IMR-90 (cell line): ENCODE data around the gene RNF133. TPM values are rescaled to one million over a fixed set of nuclear protein-coding genes. Genes with fewer than 3 reads are reported as not detected.

ENCODE experiments used
- ATAC-seq: fragments of 200-7000 bp; cut with Tn5 transposase; 2 replicates; pipeline ENCODE4 v1.9.1; 2020; ENCODE audit warnings: low read depth, mild to moderate bottlenecking, moderate library complexity
- BruUV-seq: library from RNA; stranded (reverse); fragments of 400-500 nt; replicated peaks from 2 replicates; lab custom pipeline; 2021; lab: Mats Ljungman, UMichigan
- CTCF ChIA-PET: fragments of 300-600 bp; formaldehyde crosslinking; extraction: SDS; loops from one replicate; lab custom pipeline; 2021; ENCODE audit warnings: antibody characterized with exemption; lab: Yijun Ruan, JAX
- POLR2A ChIA-PET: fragments of 300-600 bp; sonication (Branson Sonifier 250); formaldehyde crosslinking; loops from one replicate; lab custom pipeline; 2022; ENCODE audit warnings: antibody characterized with exemption; ENCODE audit not compliant: unreplicated experiment; lab: Charles Lee
- DNase-seq: peaks from one replicate; pipeline ENCODE4 v3.0.0; 2013
- H2AFZ ChIP-seq: replicated peaks from 2 replicates; pipeline ENCODE3; 2013; ENCODE audit warnings: low read length, mild to moderate bottlenecking; ENCODE audit not compliant: poor library complexity
- H2AK5ac ChIP-seq: 2 replicates; pipeline ENCODE4 v1.6.1; 2013; ENCODE audit warnings: low read depth, low read length, inconsistent platforms
- H2AK9ac ChIP-seq: replicated peaks from 2 replicates; pipeline ENCODE3; 2013; ENCODE audit warnings: mild to moderate bottlenecking, low read depth, low read length, moderate library complexity; ENCODE audit not compliant: poor library complexity
- H2BK120ac ChIP-seq: 2 replicates; pipeline ENCODE4 v1.6.1; 2013; ENCODE audit warnings: low read depth, low read length, inconsistent platforms
- H2BK15ac ChIP-seq: 3 replicates; pipeline ENCODE4 v1.6.1; 2013; ENCODE audit warnings: low read depth, low read length, inconsistent platforms
- H2BK20ac ChIP-seq: 2 replicates; pipeline ENCODE4 v1.6.1; 2013; ENCODE audit warnings: low read depth, mild to moderate bottlenecking, inconsistent platforms, low read length, moderate library complexity
- H2BK5ac ChIP-seq: 2 replicates; pipeline ENCODE4 v1.6.1; 2013; ENCODE audit warnings: mild to moderate bottlenecking, low read depth, low read length, inconsistent platforms; ENCODE audit not compliant: poor library complexity, severe bottlenecking
- H3K14ac ChIP-seq: replicated peaks from 2 replicates; pipeline ENCODE4 v1.6.1; 2013; ENCODE audit warnings: low read depth, low read length, inconsistent platforms
- H3K18ac ChIP-seq: 2 replicates; pipeline ENCODE4 v1.6.1; 2013; ENCODE audit warnings: low read depth, low read length, control low read depth
- H3K23ac ChIP-seq: 2 replicates; pipeline ENCODE4 v1.6.1; 2013; ENCODE audit warnings: low read depth, low read length, inconsistent platforms
- H3K27ac ChIP-seq: 2 replicates; pipeline ENCODE4 v1.5.1; 2013; ENCODE audit warnings: mild to moderate bottlenecking, control low read depth, low read length; ENCODE audit not compliant: insufficient read depth
- H3K27me3 ChIP-seq: 2 replicates; pipeline ENCODE4 v1.6.1; 2013; ENCODE audit warnings: low read length; ENCODE audit not compliant: control insufficient read depth, insufficient read depth
- H3K36me3 ChIP-seq: 2 replicates; pipeline ENCODE4 v1.6.1; 2013; ENCODE audit warnings: low read length, mixed read lengths; ENCODE audit not compliant: control insufficient read depth, insufficient read depth
- H3K4ac ChIP-seq: 2 replicates; pipeline ENCODE4 v1.6.1; 2013; ENCODE audit warnings: low read depth, low read length, inconsistent platforms
- H3K4me1 ChIP-seq: 2 replicates; pipeline ENCODE4 v1.6.1; 2013; ENCODE audit warnings: low read length, mixed read lengths; ENCODE audit not compliant: control insufficient read depth, insufficient read depth
- H3K4me2 ChIP-seq: 2 replicates; pipeline ENCODE4 v1.6.1; 2013; ENCODE audit warnings: low read depth, mild to moderate bottlenecking, control low read depth, low read length, moderate library complexity
- H3K4me3 ChIP-seq: 2 replicates; pipeline ENCODE4 v1.5.1; 2013; ENCODE audit warnings: low read depth, mild to moderate bottlenecking, control low read depth, low read length, moderate library complexity; ENCODE audit not compliant: insufficient read depth
- H3K56ac ChIP-seq: 2 replicates; pipeline ENCODE4 v1.6.1; 2013; ENCODE audit warnings: low read length, inconsistent platforms; ENCODE audit not compliant: insufficient read depth; ENCODE audit errors: extremely low read depth
- H3K79me1 ChIP-seq, 2 experiments: 2 replicates each; pipeline ENCODE4 v1.6.1; 2013; ENCODE audit warnings: low read length in 2 of 2, inconsistent platforms in 1 of 2, low read depth in 1 of 2
- H3K9ac ChIP-seq: 2 replicates; pipeline ENCODE4 v1.6.1; 2013; ENCODE audit warnings: low read depth, low read length, control low read depth
- H3K9me1 ChIP-seq: 2 replicates; pipeline ENCODE4 v1.6.1; 2013; ENCODE audit warnings: low read length, inconsistent platforms; ENCODE audit not compliant: insufficient read depth
- H3K9me3 ChIP-seq: 2 replicates; pipeline ENCODE4 v1.6.1; 2013; ENCODE audit warnings: low read length; ENCODE audit not compliant: control insufficient read depth, insufficient read depth
- H4K20me1 ChIP-seq: 2 replicates; pipeline ENCODE4 v1.6.1; 2013; ENCODE audit warnings: low read length, inconsistent platforms; ENCODE audit not compliant: insufficient read depth
- H4K5ac ChIP-seq: 2 replicates; pipeline ENCODE4 v1.6.1; 2013; ENCODE audit warnings: mild to moderate bottlenecking, low read depth, low read length, control low read depth
- H4K8ac ChIP-seq, 2 experiments: 2 replicates each; pipeline ENCODE4 v1.6.1; 2013; ENCODE audit warnings: low read depth in 2 of 2, low read length in 2 of 2, control low read depth in 1 of 2, inconsistent platforms in 1 of 2
- H4K91ac ChIP-seq: 2 replicates; pipeline ENCODE4 v1.6.1; 2013; ENCODE audit warnings: low read depth, low read length, inconsistent platforms; ENCODE audit not compliant: insufficient read depth
- BHLHE40 ChIP-seq: fragments of 150-350 bp; IDR thresholded peaks from 2 replicates; pipeline ENCODE4 v1.6.1; 2016; ENCODE audit warnings: mild to moderate bottlenecking, low read depth, low read length
- CEBPB ChIP-seq: IDR thresholded peaks from 2 replicates; pipeline ENCODE4 v1.6.1; 2012; ENCODE audit warnings: low read depth, low read length, improper control_type of control experiment
- CHD1 ChIP-seq: IDR thresholded peaks from 2 replicates; pipeline ENCODE4 v1.6.1; 2012; ENCODE audit warnings: low read depth, low read length, improper control_type of control experiment
- FOS ChIP-seq: fragments of 150-350 bp; IDR thresholded peaks from 2 replicates; pipeline ENCODE4 v1.6.1; 2016; ENCODE audit warnings: low read depth, low read length
- MAFK ChIP-seq: IDR thresholded peaks from 2 replicates; pipeline ENCODE4 v1.6.1; 2012; ENCODE audit warnings: low read depth, low read length, improper control_type of control experiment
- MXI1 ChIP-seq: IDR thresholded peaks from 2 replicates; pipeline ENCODE4 v1.6.1; 2012; ENCODE audit warnings: low read depth, mild to moderate bottlenecking, low read length, moderate library complexity, borderline replicate concordance
- WGBS, 2 experiments: methylation state at CpG; one replicate each; pipeline versions ENCODE4 v1.1.5 to v1.1.7; 2013; ENCODE audit warnings: missing lambda C conversion rate in 2 of 2; ENCODE audit not compliant: insufficient read length in 1 of 2; ENCODE audit errors: extremely low coverage in 2 of 2; 5-methylcytosine and 5-hydroxymethylcytosine counted together
- dilution Hi-C: fragments of 300-500 bp; cut with HindIII; formaldehyde crosslinking; loops from one replicate; pipeline ENCODE4 v1.14.3; 2018; ENCODE audit warnings: low sequenced_read_pairs; ENCODE audit not compliant: unreplicated experiment
- in situ Hi-C: fragments of 300-500 bp; cut with MboI; formaldehyde crosslinking; loops from 3 replicates; pipeline ENCODE4 v1.14.3; 2019; ENCODE audit warnings: low sequenced_read_pairs, inconsistent platforms, mixed read lengths
- intact Hi-C: fragments of 100-400 bp; cut with micrococcal nuclease; formaldehyde crosslinking; loops from 2 replicates; pipeline ENCODE4 v1.10.0; 2022
- polyA plus RNA-seq, 3 experiments: library from polyadenylated mRNA; depleted of rRNA; stranded (reverse); fragments of >200 nt; gene quantifications; 2 replicates each; pipeline ENCODE4 v1.2.3, GENCODE V29; 2012; ENCODE audit warnings: low replicate concordance in 1 of 3
- total RNA-seq: library from RNA; depleted of rRNA; stranded (reverse); fragments of >200 nt; gene quantifications from 2 replicates; pipeline ENCODE4 v1.2.3, GENCODE V29; 2012
- TF ChIP-seq, protein P1 (sequence below): fragments of 150-350 bp; IDR thresholded peaks from 2 replicates; pipeline ENCODE4 v1.6.1; 2016; ENCODE audit warnings: low read depth, mild to moderate bottlenecking, low read length, moderate library complexity, borderline replicate concordance

Gene RNF133
- total and polyA plus RNA-seq, 2 of the 4 experiments (the other 2 are of a cell fraction) = not detected

DNA sequence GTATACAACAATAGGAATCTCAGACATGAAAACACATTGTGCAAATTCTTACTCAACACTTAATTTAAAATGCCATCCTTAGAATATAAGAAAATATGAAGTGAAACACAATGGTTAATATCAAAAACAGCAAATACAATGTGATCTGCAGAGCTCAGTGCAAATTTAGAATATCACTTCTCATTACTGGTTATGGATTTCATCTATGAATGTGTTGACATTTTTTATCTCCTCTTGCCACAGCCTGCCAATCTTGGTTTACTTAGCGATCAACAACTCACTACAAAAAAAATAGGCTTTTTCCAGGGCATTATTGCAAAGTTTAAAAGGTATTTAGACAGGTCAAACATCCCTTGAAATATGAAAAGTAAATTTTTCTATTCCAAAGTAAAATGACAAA, 28.8 kb upstream of the RNF133 start:
- Histone ChIP-seq H2BK5ac (no peak overlapping the region), H4K91ac (no peak overlapping the region), H4K5ac (no peak overlapping the region), H4K20me1 (no peaks in the 10 kb centered on the region), H3K36me3 (no peaks in the 10 kb centered on the region), H3K4me2 (no peak overlapping the region), H3K56ac (no peak overlapping the region), H4K8ac (no peak overlapping the region), H3K9me1 (no peaks in the 10 kb centered on the region), H3K14ac (no peak overlapping the region), H2AFZ (no peak overlapping the region), H3K27me3 (no peaks in the 10 kb centered on the region), H3K18ac (no peak overlapping the region), H3K9ac (no peak overlapping the region), H3K79me1 (no peaks in the 10 kb centered on the region), H3K23ac (no peak overlapping the region), H2BK20ac (no peak overlapping the region), H3K4ac (no peak overlapping the region), H2AK5ac (no peak overlapping the region), H2BK120ac (no peak overlapping the region), H2BK15ac (no peak overlapping the region), H2AK9ac (no peak overlapping the region), H3K9me3 (no peaks in the 10 kb centered on the region; the same call in 1 of the 2 replicates), H3K27ac (no peak overlapping the region), H3K4me1 (no peaks in the 10 kb centered on the region), H3K4me3 (no peak overlapping the region)
- intact Hi-C loops = no loop called here
- TF ChIP-seq CEBPB (no peak), MAFK (no peak), MXI1 (no peak), BHLHE40 (no peak), CHD1 (no peak), FOS (no peak)
- TF ChIP-seq, protein P1, sequence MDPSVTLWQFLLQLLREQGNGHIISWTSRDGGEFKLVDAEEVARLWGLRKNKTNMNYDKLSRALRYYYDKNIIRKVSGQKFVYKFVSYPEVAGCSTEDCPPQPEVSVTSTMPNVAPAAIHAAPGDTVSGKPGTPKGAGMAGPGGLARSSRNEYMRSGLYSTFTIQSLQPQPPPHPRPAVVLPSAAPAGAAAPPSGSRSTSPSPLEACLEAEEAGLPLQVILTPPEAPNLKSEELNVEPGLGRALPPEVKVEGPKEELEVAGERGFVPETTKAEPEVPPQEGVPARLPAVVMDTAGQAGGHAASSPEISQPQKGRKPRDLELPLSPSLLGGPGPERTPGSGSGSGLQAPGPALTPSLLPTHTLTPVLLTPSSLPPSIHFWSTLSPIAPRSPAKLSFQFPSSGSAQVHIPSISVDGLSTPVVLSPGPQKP = no peak
- no CpG with 5 or more reads among the region's 1 CpG for WGBS, 2 experiments
- ChIA-PET POLR2A (no interaction called here), CTCF (no interaction called here)
- in situ Hi-C loops = no loop called here
- no peak for DNase-seq
- ATAC-seq = no peak
- no TSS peak for BruUV-seq
- dilution Hi-C loops = no loop called here
